ENCODE measurements around the gene GTF3C4.

The GTF3C4 gene

DNA sequence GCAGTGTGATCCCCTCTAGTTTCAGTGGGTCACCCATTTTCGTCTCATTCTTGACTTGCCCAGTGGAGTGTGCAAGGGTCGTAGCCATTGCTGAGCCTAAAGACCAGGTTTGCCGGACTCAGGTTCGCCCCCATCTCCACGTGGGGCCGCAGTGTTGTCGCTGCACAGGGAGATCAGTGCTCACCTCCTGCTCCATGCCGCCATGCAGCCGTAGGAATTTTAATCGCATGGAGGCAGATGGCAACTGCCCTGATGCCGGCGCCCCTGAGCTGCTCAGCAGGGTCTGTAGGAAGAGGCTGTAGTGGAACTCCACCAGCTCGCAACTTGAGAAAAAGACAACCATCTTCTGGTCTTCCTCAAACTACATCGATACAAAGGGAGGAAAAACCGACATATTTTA is 24.6 kb upstream of the GTF3C4 start:
- H3K36me3 ChIP-seq (ENCODE audit: control insufficient read depth, insufficient read depth, low read length): peaks cover 27% of the 10 kb centered on the region

DNA sequence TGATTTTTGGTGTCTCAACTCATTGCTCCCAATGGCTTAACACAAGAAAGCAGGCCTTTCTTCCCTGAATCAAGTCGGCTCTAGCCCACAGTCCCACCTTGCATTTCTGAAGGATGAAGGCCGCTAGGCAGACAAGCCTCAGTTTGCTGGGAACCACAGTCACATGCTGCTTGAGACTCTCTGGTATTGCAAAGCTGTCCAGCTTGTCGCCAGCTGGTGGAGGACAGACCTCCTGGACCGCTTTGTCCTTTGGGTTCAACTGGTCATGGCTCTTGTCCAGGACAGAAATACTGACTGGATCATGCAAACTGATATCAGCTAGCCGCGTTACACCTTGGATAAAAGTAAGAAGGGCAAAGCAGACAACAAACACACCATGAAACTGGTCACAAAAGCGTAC is 23.5 kb upstream of the GTF3C4 start:
- peaks cover 27% of the 10 kb centered on the region for H3K36me3 ChIP-seq (ENCODE audit: control insufficient read depth, insufficient read depth, low read length)
- WGBS, 2 experiments: 95 to 96% methylated on average over 7 of the region's 7 CpGs
- H3K27ac ChIP-seq (ENCODE audit: insufficient read depth, low read depth, low read length, poor library complexity, severe bottlenecking): no peak overlapping the region
- no peaks in the 10 kb centered on the region for H3K4me1 ChIP-seq (ENCODE audit: control insufficient read depth, insufficient read depth, low read length)
- H3K4me3 ChIP-seq (ENCODE audit: insufficient read depth, low read depth, low read length): no peak overlapping the region
- H3K27me3 ChIP-seq (ENCODE audit: control insufficient read depth, insufficient read depth, low read length, poor library complexity, severe bottlenecking): no peaks in the 10 kb centered on the region
- no peaks in the 10 kb centered on the region for H3K9me3 ChIP-seq (ENCODE audit: control insufficient read depth, low read length)

More for the DNA sequence above, 24.6 kb upstream of the GTF3C4 start:
- H3K27ac ChIP-seq (ENCODE audit: insufficient read depth, low read depth, low read length, poor library complexity, severe bottlenecking): no peak overlapping the region
- 95 to 96% methylated on average over 15 of the region's 15 CpGs for WGBS, 2 experiments
- H3K4me3 ChIP-seq (ENCODE audit: insufficient read depth, low read depth, low read length): no peak overlapping the region
- no peaks in the 10 kb centered on the region for H3K4me1 ChIP-seq (ENCODE audit: control insufficient read depth, insufficient read depth, low read length)
- no peaks in the 10 kb centered on the region for H3K27me3 ChIP-seq (ENCODE audit: control insufficient read depth, insufficient read depth, low read length, poor library complexity, severe bottlenecking)
- H3K9me3 ChIP-seq (ENCODE audit: control insufficient read depth, low read length): no peaks in the 10 kb centered on the region

DNA sequence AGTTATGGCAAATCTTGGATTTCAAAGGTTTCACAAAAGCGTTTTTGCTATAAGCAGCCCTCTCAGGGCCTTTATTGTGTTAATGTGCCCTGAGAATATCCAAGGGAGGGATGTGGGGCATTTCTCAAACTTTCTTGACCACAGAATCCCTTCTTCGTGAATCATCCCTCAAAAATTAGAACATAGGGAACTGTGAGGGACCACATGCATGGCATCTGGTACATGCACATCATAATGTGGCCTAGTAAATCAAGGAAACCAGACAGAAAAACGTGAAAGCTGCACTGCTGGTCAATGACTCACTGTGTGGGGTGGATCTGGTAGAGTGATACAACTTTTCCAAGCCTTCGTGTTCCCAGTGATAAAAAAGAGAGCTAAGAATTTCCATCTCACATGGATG is 22.9 kb upstream of the GTF3C4 start:
- no peaks in the 10 kb centered on the region for H3K27me3 ChIP-seq (ENCODE audit: control insufficient read depth, insufficient read depth, low read length, poor library complexity, severe bottlenecking)
- no peak overlapping the region for H3K4me3 ChIP-seq (ENCODE audit: insufficient read depth, low read depth, low read length)
- no peaks in the 10 kb centered on the region for H3K4me1 ChIP-seq (ENCODE audit: control insufficient read depth, insufficient read depth, low read length)
- 93% methylated on average over 4 of the region's 4 CpGs for WGBS, 2 experiments
- H3K36me3 ChIP-seq (ENCODE audit: control insufficient read depth, insufficient read depth, low read length): peaks cover 27% of the 10 kb centered on the region
- H3K9me3 ChIP-seq (ENCODE audit: control insufficient read depth, low read length): no peaks in the 10 kb centered on the region
- H3K27ac ChIP-seq (ENCODE audit: insufficient read depth, low read depth, low read length, poor library complexity, severe bottlenecking): no peak overlapping the region

DNA sequence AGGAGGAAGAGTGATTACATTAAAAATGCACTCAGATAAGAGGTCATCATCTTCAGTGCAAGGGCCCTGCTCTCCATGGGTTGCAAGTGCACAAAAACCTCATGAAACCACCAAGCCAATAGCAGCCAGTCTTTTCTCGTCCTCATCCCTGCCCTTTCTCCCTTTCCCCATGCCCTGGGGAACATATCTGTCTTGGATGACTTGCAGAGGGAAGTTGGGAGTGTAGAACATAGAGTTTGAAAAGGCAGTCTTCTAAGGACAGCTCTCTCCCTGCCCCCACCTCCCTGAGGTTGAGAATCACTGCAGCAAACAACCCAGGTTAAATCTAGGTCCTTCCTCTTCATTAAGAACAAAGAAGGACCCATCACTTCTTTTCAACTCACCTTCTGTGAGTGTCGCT is 22.5 kb upstream of the GTF3C4 start:
- Histone ChIP-seq H3K4me1 (ENCODE audit: control insufficient read depth, insufficient read depth, low read length) (no peaks in the 10 kb centered on the region), H3K27me3 (ENCODE audit: control insufficient read depth, insufficient read depth, low read length, poor library complexity, severe bottlenecking) (no peaks in the 10 kb centered on the region), H3K9me3 (ENCODE audit: control insufficient read depth, low read length) (no peaks in the 10 kb centered on the region), H3K27ac (ENCODE audit: insufficient read depth, low read depth, low read length, poor library complexity, severe bottlenecking) (no peak overlapping the region), H3K36me3 (ENCODE audit: control insufficient read depth, insufficient read depth, low read length) (peaks cover 27% of the 10 kb centered on the region), H3K4me3 (ENCODE audit: insufficient read depth, low read depth, low read length) (no peak overlapping the region)
- 95 to 100% methylated on average over 2 of the region's 2 CpGs for WGBS, 2 experiments

DNA sequence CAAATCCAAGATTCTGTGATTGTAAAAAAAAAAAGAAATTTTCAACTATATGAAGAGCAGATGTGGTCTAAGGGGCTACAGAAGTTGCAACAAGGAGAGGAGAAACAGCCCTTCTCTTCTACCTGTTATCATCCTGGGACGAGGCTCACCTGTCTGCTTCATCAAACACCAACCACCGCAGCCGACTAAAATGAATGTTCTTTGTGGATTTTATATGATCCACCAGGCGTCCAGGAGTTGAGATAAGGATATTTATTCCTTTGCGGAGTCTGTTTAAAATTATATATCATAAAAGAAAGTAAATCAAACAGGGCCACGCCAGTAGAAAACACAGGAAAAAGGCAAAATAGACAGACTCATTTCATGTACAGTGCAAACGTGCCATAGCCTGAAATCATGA is 22.0 kb upstream of the GTF3C4 start:
- H3K27me3 ChIP-seq (ENCODE audit: control insufficient read depth, insufficient read depth, low read length, poor library complexity, severe bottlenecking): no peaks in the 10 kb centered on the region
- 85 to 94% methylated on average over 5 to 6 of the region's 7 CpGs for WGBS, 2 experiments
- H3K4me3 ChIP-seq (ENCODE audit: insufficient read depth, low read depth, low read length): no peak overlapping the region
- no peaks in the 10 kb centered on the region for H3K9me3 ChIP-seq (ENCODE audit: control insufficient read depth, low read length)
- no peak overlapping the region for H3K27ac ChIP-seq (ENCODE audit: insufficient read depth, low read depth, low read length, poor library complexity, severe bottlenecking)
- peaks cover 26% of the 10 kb centered on the region for H3K36me3 ChIP-seq (ENCODE audit: control insufficient read depth, insufficient read depth, low read length)
- H3K4me1 ChIP-seq (ENCODE audit: control insufficient read depth, insufficient read depth, low read length): no peaks in the 10 kb centered on the region

DNA sequence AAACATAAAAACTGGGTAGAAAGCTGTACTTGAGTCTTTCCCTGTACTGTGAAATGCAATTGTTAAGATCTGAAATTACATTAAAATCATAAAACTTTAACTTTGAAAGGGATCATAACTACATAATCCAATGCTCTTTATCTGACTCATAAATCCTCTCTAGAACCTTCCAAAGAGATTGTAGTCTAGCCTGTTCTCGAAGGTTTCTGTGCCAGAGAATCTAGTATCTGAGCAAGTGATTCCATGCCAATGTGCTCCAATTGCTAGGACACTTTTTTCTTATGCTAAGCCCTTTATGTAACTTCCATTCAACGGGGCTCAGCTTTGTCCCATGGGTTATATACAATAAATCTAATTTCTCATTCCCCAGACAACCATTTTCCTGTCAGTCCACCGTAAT is 21.6 kb upstream of the GTF3C4 start:
- Histone ChIP-seq H3K4me1 (ENCODE audit: control insufficient read depth, insufficient read depth, low read length) (no peaks in the 10 kb centered on the region), H3K9me3 (ENCODE audit: control insufficient read depth, low read length) (no peaks in the 10 kb centered on the region), H3K27me3 (ENCODE audit: control insufficient read depth, insufficient read depth, low read length, poor library complexity, severe bottlenecking) (no peaks in the 10 kb centered on the region), H3K4me3 (ENCODE audit: insufficient read depth, low read depth, low read length) (no peak overlapping the region), H3K36me3 (ENCODE audit: control insufficient read depth, insufficient read depth, low read length) (peaks cover 22% of the 10 kb centered on the region), H3K27ac (ENCODE audit: insufficient read depth, low read depth, low read length, poor library complexity, severe bottlenecking) (no peak overlapping the region)
- WGBS, 2 experiments: 95 to 97% methylated on average over 3 of the region's 3 CpGs

DNA sequence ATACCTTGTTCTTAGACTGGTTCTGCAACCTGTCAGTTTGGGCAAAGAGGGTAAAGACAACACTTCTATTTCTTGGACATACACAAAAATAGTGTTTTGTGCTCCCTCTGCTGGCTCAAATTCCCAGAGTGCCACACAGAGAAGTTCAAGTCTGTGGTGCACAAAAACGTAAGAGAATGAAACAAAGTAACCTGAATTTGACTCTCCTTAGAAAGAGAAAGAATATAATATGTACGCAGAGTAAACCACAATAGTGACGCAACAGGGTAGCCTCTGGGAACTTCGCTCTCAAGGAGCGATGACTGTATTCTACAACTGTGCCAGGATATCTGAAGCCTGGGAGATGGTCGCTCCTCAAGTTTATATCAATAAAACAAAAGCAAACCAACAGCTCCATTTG is 19.0 kb upstream of the GTF3C4 start:
- WGBS, 2 experiments: 88 to 96% methylated on average over 6 of the region's 6 CpGs
- Histone ChIP-seq H3K9me3 (ENCODE audit: control insufficient read depth, low read length) (no peaks in the 10 kb centered on the region), H3K27me3 (ENCODE audit: control insufficient read depth, insufficient read depth, low read length, poor library complexity, severe bottlenecking) (no peaks in the 10 kb centered on the region), H3K36me3 (ENCODE audit: control insufficient read depth, insufficient read depth, low read length) (peaks cover 14% of the 10 kb centered on the region), H3K4me3 (ENCODE audit: insufficient read depth, low read depth, low read length) (no peak overlapping the region), H3K4me1 (ENCODE audit: control insufficient read depth, insufficient read depth, low read length) (no peaks in the 10 kb centered on the region), H3K27ac (ENCODE audit: insufficient read depth, low read depth, low read length, poor library complexity, severe bottlenecking) (no peak overlapping the region)

DNA sequence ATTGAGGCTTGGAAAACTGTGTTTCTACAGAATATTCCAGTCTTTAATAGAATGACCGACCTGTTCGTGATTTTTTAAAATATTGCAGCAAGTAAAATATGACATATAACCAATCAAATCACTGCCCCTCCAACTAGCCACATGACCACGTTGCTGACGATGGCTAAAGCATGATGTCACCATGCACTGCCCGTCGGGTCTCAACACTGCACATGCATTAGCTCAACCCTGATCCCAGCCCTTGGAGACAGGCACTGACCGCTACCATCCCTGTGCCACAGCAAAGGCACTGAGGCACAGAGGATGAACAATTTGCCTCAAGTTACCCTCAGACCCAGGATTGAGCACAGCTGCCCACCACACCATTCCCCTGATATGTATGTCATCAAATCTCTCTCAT is 14.0 kb upstream of the GTF3C4 start:
- no peak overlapping the region for H3K27ac ChIP-seq (ENCODE audit: insufficient read depth, low read depth, low read length, poor library complexity, severe bottlenecking)
- no peaks in the 10 kb centered on the region for H3K9me3 ChIP-seq (ENCODE audit: control insufficient read depth, low read length)
- no peaks in the 10 kb centered on the region for H3K27me3 ChIP-seq (ENCODE audit: control insufficient read depth, insufficient read depth, low read length, poor library complexity, severe bottlenecking)
- H3K36me3 ChIP-seq (ENCODE audit: control insufficient read depth, insufficient read depth, low read length): peaks cover 26% of the 10 kb centered on the region
- WGBS, 2 experiments: 94 to 95% methylated on average over 7 of the region's 7 CpGs
- H3K4me3 ChIP-seq (ENCODE audit: insufficient read depth, low read depth, low read length): no peak overlapping the region
- H3K4me1 ChIP-seq (ENCODE audit: control insufficient read depth, insufficient read depth, low read length): no peaks in the 10 kb centered on the region

DNA sequence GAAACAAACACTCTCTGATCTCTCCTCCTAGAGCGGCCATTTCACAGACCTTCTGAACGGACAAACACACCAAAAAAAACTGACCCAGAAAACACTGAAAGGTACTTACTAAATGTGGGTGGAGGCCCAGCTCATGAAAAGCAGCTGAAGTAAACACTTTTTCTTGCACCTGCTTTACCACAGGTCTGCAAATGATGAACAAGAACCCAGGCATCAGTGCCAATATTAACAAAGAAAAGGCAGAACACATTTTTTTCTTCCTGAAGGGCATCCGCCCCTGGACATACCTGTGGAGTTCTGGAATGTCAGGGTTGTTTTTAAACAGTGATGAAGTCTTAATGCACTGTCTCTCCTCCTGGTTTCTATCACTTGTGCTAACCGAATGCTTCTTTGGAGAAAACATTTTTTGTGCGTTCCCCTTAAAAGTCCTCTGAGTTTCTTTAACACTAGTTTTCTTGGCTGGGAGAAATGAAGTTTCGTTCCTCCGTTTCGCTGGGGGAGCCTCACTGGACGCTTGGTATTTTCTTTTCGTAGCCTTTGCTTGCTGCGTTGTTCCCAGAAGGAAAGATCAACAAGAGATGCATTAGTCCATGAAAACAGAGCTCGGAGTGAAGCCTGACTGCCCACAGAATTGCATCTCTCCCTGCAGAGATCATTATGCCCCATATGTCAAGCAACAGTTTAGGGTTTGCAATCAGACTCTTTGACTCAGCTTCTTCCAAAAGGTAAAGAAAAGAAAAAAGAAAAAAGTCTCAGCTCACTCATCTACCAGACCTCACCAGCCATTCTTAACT is 7.9 kb upstream of the GTF3C4 start:
- no peak overlapping the region for H3K27ac ChIP-seq (ENCODE audit: insufficient read depth, low read depth, low read length, poor library complexity, severe bottlenecking)
- peaks cover 26% of the 10 kb centered on the region for H3K36me3 ChIP-seq (ENCODE audit: control insufficient read depth, insufficient read depth, low read length)
- WGBS, 2 experiments: 93 to 94% methylated on average over 12 of the region's 12 CpGs
- no peak overlapping the region for H3K4me3 ChIP-seq (ENCODE audit: insufficient read depth, low read depth, low read length)
- H3K4me1 ChIP-seq (ENCODE audit: control insufficient read depth, insufficient read depth, low read length): peaks cover 11% of the 10 kb centered on the region
- H3K9me3 ChIP-seq (ENCODE audit: control insufficient read depth, low read length): no peaks in the 10 kb centered on the region
- H3K27me3 ChIP-seq (ENCODE audit: control insufficient read depth, insufficient read depth, low read length, poor library complexity, severe bottlenecking): no peaks in the 10 kb centered on the region

DNA sequence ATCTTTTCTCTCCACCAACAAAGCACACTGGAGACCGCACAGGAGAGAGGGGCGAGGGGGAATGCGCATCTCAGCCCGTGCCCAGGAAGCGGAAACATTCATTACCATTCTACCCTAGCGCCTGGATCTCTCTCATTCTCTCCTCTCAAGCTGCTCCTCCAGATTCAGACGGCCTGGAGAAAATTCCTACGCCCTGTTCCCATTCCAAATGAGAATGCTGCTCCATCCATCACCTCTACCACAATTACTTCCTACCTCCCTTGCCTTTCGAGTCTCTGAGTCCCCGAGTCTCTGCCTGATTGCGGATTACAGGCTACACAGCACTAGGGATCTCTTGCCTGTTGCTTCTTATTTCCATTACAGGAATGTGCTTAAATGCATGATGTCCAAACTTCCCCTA is 7.1 kb upstream of the GTF3C4 start:
- Histone ChIP-seq H3K4me1 (ENCODE audit: control insufficient read depth, insufficient read depth, low read length) (peaks cover 11% of the 10 kb centered on the region), H3K36me3 (ENCODE audit: control insufficient read depth, insufficient read depth, low read length) (peaks cover 21% of the 10 kb centered on the region), H3K4me3 (ENCODE audit: insufficient read depth, low read depth, low read length) (no peak overlapping the region), H3K27me3 (ENCODE audit: control insufficient read depth, insufficient read depth, low read length, poor library complexity, severe bottlenecking) (no peaks in the 10 kb centered on the region), H3K27ac (ENCODE audit: insufficient read depth, low read depth, low read length, poor library complexity, severe bottlenecking) (no peak overlapping the region), H3K9me3 (ENCODE audit: control insufficient read depth, low read length) (no peaks in the 10 kb centered on the region)
- WGBS, 2 experiments: 38 to 47% methylated on average over 11 of the region's 11 CpGs
